Aorta (tissue), 5 donors: ENCODE results near the gene MFNG. TPM values are rescaled to one million over a fixed set of nuclear protein-coding genes. Genes with fewer than 3 reads are reported as not detected.

Experiments used
- ATAC-seq: fragments of 200-7000 bp; cut with Tn5 transposase; one replicate; pipeline ENCODE4 v1.9.1; 2022; ENCODE audit warnings: moderate library complexity; ENCODE audit not compliant: low FRiP score
- DNase-seq, 2 donors: peaks; one replicate each; pipeline ENCODE4 v3.0.0-alpha.2; 2020
- H3K27ac ChIP-seq, 2 donors: one replicate each; pipeline ENCODE4 v1.5.1; 2013; ENCODE audit warnings: low read length in 2 of 2, mild to moderate bottlenecking in 2 of 2, moderate library complexity in 2 of 2, control low read depth in 1 of 2, inconsistent platforms in 1 of 2, low read depth in 1 of 2
- H3K27me3 ChIP-seq, 2 donors: one replicate each; pipeline ENCODE4 v1.6.1; 2013; ENCODE audit warnings: control low read depth in 1 of 2, low read length in 1 of 2, mild to moderate bottlenecking in 1 of 2, moderate library complexity in 1 of 2; ENCODE audit not compliant: insufficient read depth in 2 of 2, control insufficient read depth in 1 of 2
- H3K36me3 ChIP-seq, 2 donors: one replicate each; pipeline ENCODE4 v1.6.1; 2013; ENCODE audit warnings: control low read depth in 1 of 2, low read length in 1 of 2, mild to moderate bottlenecking in 1 of 2; ENCODE audit not compliant: insufficient read depth in 2 of 2, control insufficient read depth in 1 of 2
- H3K4me1 ChIP-seq, 2 donors: one replicate each; pipeline ENCODE4 v1.6.1; 2013; ENCODE audit warnings: low read length in 2 of 2, control low read depth in 1 of 2, mild to moderate bottlenecking in 1 of 2, moderate library complexity in 1 of 2; ENCODE audit not compliant: insufficient read depth in 2 of 2, control insufficient read depth in 1 of 2
- H3K4me3 ChIP-seq, 2 donors: one replicate each; pipeline ENCODE4 v1.5.1; 2013; ENCODE audit warnings: low read length in 2 of 2, control low read depth in 1 of 2, mild to moderate bottlenecking in 1 of 2
- H3K9me3 ChIP-seq: one replicate; pipeline ENCODE4 v1.6.1; 2013; ENCODE audit warnings: mild to moderate bottlenecking, low read length; ENCODE audit not compliant: control insufficient read depth
- WGBS, 2 donors: extraction: QIAGEN DNeasy Blood & Tissue Kit; methylation state at CpG; one replicate each; pipeline ENCODE4 v1.1.7; 2013; 5-methylcytosine and 5-hydroxymethylcytosine counted together
- intact Hi-C, 2 donors: fragments of 100-400 bp; cut with DNase I; formaldehyde crosslinking; loops; one replicate each; pipeline versions ENCODE4 v1.14.2 to v1.15.0; 2022
- polyA plus RNA-seq, 2 donors: library from polyadenylated mRNA; stranded (reverse); fragments of 200-250 nt; gene quantifications; one replicate each; pipeline ENCODE4 v1.2.3, GENCODE V29; 2013
- total RNA-seq, 2 donors: library from RNA; stranded (reverse); fragmentation: NEBNext Ultra II Directional; extraction: Animal tissue kit (Norgen Biotek cat#: 25700); gene quantifications; one replicate each; pipeline ENCODE4 v1.2.1, GENCODE V29; 2021
- donor health status: healthy with polysubstance abuse.
- donor health status: Bipolar disorder and iron deficiency.
- donor health status: DM: no; HTN: no; CAD: no.
- donor health status: DM: no; HTN: no; CAD: no.
- donor health status: DM: yes; HTN: yes; CAD: no.

The MFNG gene
- total and polyA plus RNA-seq, 4 donors = 6.7 to 35.4 (median 17.4) TPM

GRCh38 chr22:37516456-37516855 is 30.3 kb upstream of the MFNG start:
- H3K36me3 ChIP-seq = no peaks in the 10 kb centered on the region
- no peaks in the 10 kb centered on the region for H3K4me1 ChIP-seq
- no peak overlapping the region for H3K27ac ChIP-seq
- WGBS, 2 donors = 58 to 93% methylated on average over 1 of the region's 1 CpG
- DNase-seq = no peak
- intact Hi-C loops = no loop called here
- ATAC-seq = no peak
- no peaks in the 10 kb centered on the region for H3K9me3 ChIP-seq
- H3K27me3 ChIP-seq = no peaks in the 10 kb centered on the region
- H3K4me3 ChIP-seq = no peak overlapping the region

GRCh38 chr22:37515901-37516300 is 29.7 kb upstream of the MFNG start:
- H3K27me3 ChIP-seq = no peaks in the 10 kb centered on the region
- WGBS, 2 donors = 93 to 94% methylated on average over 23 of the region's 23 CpGs
- intact Hi-C loops = no loop called here
- H3K4me3 ChIP-seq = no peak overlapping the region
- DNase-seq (peak in 1 of 2 donors; percentile 39), ATAC-seq (no peak)
- H3K36me3 ChIP-seq = no peaks in the 10 kb centered on the region
- no peaks in the 10 kb centered on the region for H3K9me3 ChIP-seq
- no peaks in the 10 kb centered on the region for H3K4me1 ChIP-seq
- H3K27ac ChIP-seq = no peak overlapping the region

GRCh38 chr22:37514526-37515051 is 28.4 kb upstream of the MFNG start:
- 83 to 86% methylated on average over 15 of the region's 15 CpGs for WGBS, 2 donors
- Histone ChIP-seq H3K9me3 (no peaks in the 10 kb centered on the region), H3K4me3 (no peak overlapping the region), H3K27me3 (no peaks in the 10 kb centered on the region), H3K36me3 (no peaks in the 10 kb centered on the region), H3K4me1 (no peaks in the 10 kb centered on the region), H3K27ac (no peak overlapping the region)
- ATAC-seq = no peak
- DNase-seq = peak in 1 of 2 donors; percentile 44
- intact Hi-C loops = no loop called here

- no peaks in the 10 kb centered on the region for H3K9me3 ChIP-seq
- no peaks in the 10 kb centered on the region for H3K36me3 ChIP-seq
- ATAC-seq (no peak), DNase-seq (no peak)
- WGBS, 2 donors = 92% methylated on average over 6 of the region's 6 CpGs
- intact Hi-C loops = no loop called here
- H3K27ac ChIP-seq = no peak overlapping the region
- H3K27me3 ChIP-seq = no peaks in the 10 kb centered on the region
- H3K4me1 ChIP-seq = no peaks in the 10 kb centered on the region
- H3K4me3 ChIP-seq = no peak overlapping the region
These were observed 25.4 kb upstream of the MFNG start for GRCh38 chr22:37511395-37512104.

GRCh38 chr22:37510091-37510490 is 23.9 kb upstream of the MFNG start:
- no peaks in the 10 kb centered on the region for H3K9me3 ChIP-seq
- ATAC-seq (no peak), DNase-seq (peak in 1 of 2 donors; percentile 31)
- no peak overlapping the region for H3K4me3 ChIP-seq
- no peaks in the 10 kb centered on the region for H3K36me3 ChIP-seq
- H3K27ac ChIP-seq = no peak overlapping the region
- WGBS, 2 donors = 85 to 96% methylated on average over 9 to 10 of the region's 10 CpGs
- intact Hi-C loops = no loop called here
- no peaks in the 10 kb centered on the region for H3K4me1 ChIP-seq
- H3K27me3 ChIP-seq = no peaks in the 10 kb centered on the region

- Histone ChIP-seq H3K9me3 (no peaks in the 10 kb centered on the region), H3K27me3 (no peaks in the 10 kb centered on the region), H3K4me1 (no peaks in the 10 kb centered on the region), H3K36me3 (no peaks in the 10 kb centered on the region), H3K4me3 (no peak overlapping the region), H3K27ac (no peak overlapping the region)
- ATAC-seq = no peak
- WGBS, 2 donors = 91 to 93% methylated on average over 7 to 9 of the region's 10 CpGs
- intact Hi-C loops = no loop called here
- peak in 1 of 2 donors; percentile 17 for DNase-seq
These were observed 23.1 kb upstream of the MFNG start for GRCh38 chr22:37509059-37509860.

- intact Hi-C loops = no loop called here
- no peak for DNase-seq
- Histone ChIP-seq H3K4me1 (no peaks in the 10 kb centered on the region), H3K27me3 (no peaks in the 10 kb centered on the region), H3K4me3 (no peak overlapping the region), H3K36me3 (no peaks in the 10 kb centered on the region), H3K27ac (no peak overlapping the region), H3K9me3 (no peaks in the 10 kb centered on the region)
- peak; percentile 35 for ATAC-seq
- WGBS, 2 donors = 88 to 91% methylated on average over 22 of the region's 22 CpGs
These were observed 22.3 kb upstream of the MFNG start for GRCh38 chr22:37508431-37508992.

- Histone ChIP-seq H3K27me3 (no peaks in the 10 kb centered on the region), H3K36me3 (no peaks in the 10 kb centered on the region), H3K4me1 (no peaks in the 10 kb centered on the region), H3K4me3 (no peak overlapping the region), H3K9me3 (no peaks in the 10 kb centered on the region), H3K27ac (no peak overlapping the region)
- intact Hi-C loops = no loop called here
- ATAC-seq (no peak), DNase-seq (no peak)
- 97 to 98% methylated on average over 10 of the region's 10 CpGs for WGBS, 2 donors
These were observed 21.5 kb upstream of the MFNG start for GRCh38 chr22:37507731-37508130.
